HEK293 (cell line): Measurements from ENCODE around the gene LRRFIP1.

Experiments used
- CTCF ChIA-PET: fragments of 350-600 bp; formaldehyde crosslinking; extraction: SDS; loops from one replicate; lab custom pipeline; 2021; ENCODE audit warnings: antibody characterized with exemption; lab: Yijun Ruan, JAX
- POLR2A ChIA-PET: fragments of 300-600 bp; formaldehyde crosslinking; extraction: SDS; loops from one replicate; lab custom pipeline; 2020; ENCODE audit warnings: antibody characterized with exemption, inconsistent platforms; lab: Yijun Ruan, JAX
- H3K27ac ChIP-seq: fragments of 200-500 bp; sonication (Bioruptor generic); 2 replicates; pipeline ENCODE4 v1.5.1; 2014; ENCODE audit warnings: low read depth, low read length, control low read depth, inconsistent platforms; ENCODE audit errors: extremely low read depth
- H3K36me3 ChIP-seq, 2 experiments: fragments of 200-500 bp in 1 of 2; sonication (Bioruptor generic) in 1 of 2; 1 replicate in 1 of 2; 2 replicates in 1 of 2; pipeline ENCODE4 v1.5.1; 2014 to 2017; ENCODE audit warnings: inconsistent platforms in 2 of 2, low read length in 2 of 2; ENCODE audit not compliant: control insufficient read depth in 2 of 2, insufficient read depth in 1 of 2
- H3K4me1 ChIP-seq: fragments of 200-500 bp; sonication (Bioruptor generic); 2 replicates; pipeline ENCODE4 v1.5.1; 2014; ENCODE audit warnings: mild to moderate bottlenecking, low read length, inconsistent platforms; ENCODE audit not compliant: control insufficient read depth, insufficient read depth
- H3K4me3 ChIP-seq: 2 replicates; pipeline ENCODE4 v1.5.1; 2011; ENCODE audit warnings: low read depth, mild to moderate bottlenecking, control low read depth, low read length, moderate library complexity
- H3K9me3 ChIP-seq: fragments of 200-500 bp; sonication (Bioruptor generic); 2 replicates; pipeline ENCODE4 v1.5.1; 2014; ENCODE audit warnings: low read depth, low read length, inconsistent platforms; ENCODE audit not compliant: control insufficient read depth, insufficient read depth
- GLIS2 ChIP-seq: fragments of 450-650 bp; formaldehyde crosslinking; IDR thresholded peaks from 2 replicates; pipeline ENCODE4 v1.5.1; 2016; ENCODE audit warnings: missing biosample characterization, missing genetic modification characterization
- PRDM1 ChIP-seq: fragments of 450-650 bp; formaldehyde crosslinking; IDR thresholded peaks from 2 replicates; pipeline ENCODE4; 2016; ENCODE audit warnings: missing biosample characterization, missing genetic modification characterization
- REPIN1 ChIP-seq: fragments of 450-650 bp; formaldehyde crosslinking; IDR thresholded peaks from 2 replicates; pipeline ENCODE4 v1.5.1; 2017; ENCODE audit warnings: missing biosample characterization, missing genetic modification characterization, low read depth
- ZBTB1 ChIP-seq: fragments of 450-650 bp; formaldehyde crosslinking; IDR thresholded peaks from 2 replicates; pipeline ENCODE4 v1.5.1; 2016; ENCODE audit warnings: missing biosample characterization, missing genetic modification characterization
- ZBTB17 ChIP-seq: fragments of 450-650 bp; formaldehyde crosslinking; IDR thresholded peaks from 2 replicates; pipeline ENCODE4 v1.5.1; 2016; ENCODE audit warnings: missing biosample characterization, missing genetic modification characterization
- ZBTB6 ChIP-seq: fragments of 450-650 bp; formaldehyde crosslinking; IDR thresholded peaks from 2 replicates; pipeline ENCODE4 v1.5.1; 2017; ENCODE audit warnings: missing biosample characterization, missing genetic modification characterization
- ZFP3 ChIP-seq: fragments of 450-650 bp; formaldehyde crosslinking; IDR thresholded peaks from 2 replicates; pipeline ENCODE4 v1.5.1; 2016; ENCODE audit warnings: low read depth, missing biosample characterization, missing genetic modification characterization
- ZNF223 ChIP-seq: fragments of 450-650 bp; formaldehyde crosslinking; IDR thresholded peaks from 2 replicates; pipeline ENCODE4 v1.5.1; 2016; ENCODE audit warnings: missing biosample characterization, missing genetic modification characterization
- ZNF292 ChIP-seq: fragments of 450-650 bp; formaldehyde crosslinking; IDR thresholded peaks from 2 replicates; pipeline ENCODE4 v1.5.1; 2016; ENCODE audit warnings: low read depth, missing biosample characterization, missing genetic modification characterization, borderline replicate concordance
- ZNF324 ChIP-seq: fragments of 450-650 bp; formaldehyde crosslinking; IDR thresholded peaks from 2 replicates; pipeline ENCODE4 v1.5.1; 2016; ENCODE audit warnings: missing biosample characterization, missing genetic modification characterization
- ZNF335 ChIP-seq: fragments of 450-650 bp; formaldehyde crosslinking; conservative IDR thresholded peaks from 2 replicates; pipeline ENCODE4 v1.5.1; 2016; ENCODE audit warnings: missing biosample characterization, missing genetic modification characterization
- ZNF37A ChIP-seq: fragments of 450-650 bp; IDR thresholded peaks from 2 replicates; pipeline ENCODE4 v1.5.1; 2018; ENCODE audit warnings: missing biosample characterization, missing genetic modification characterization
- ZNF510 ChIP-seq: fragments of 450-650 bp; formaldehyde crosslinking; IDR thresholded peaks from 2 replicates; pipeline ENCODE4 v1.5.1; 2018; ENCODE audit warnings: mild to moderate bottlenecking, missing genetic modification characterization, missing biosample characterization; ENCODE audit not compliant: insufficient replicate concordance
- ZNF623 ChIP-seq: fragments of 450-650 bp; formaldehyde crosslinking; IDR thresholded peaks from 2 replicates; pipeline ENCODE4 v1.5.1; 2016; ENCODE audit warnings: missing biosample characterization, missing genetic modification characterization
- ZNF707 ChIP-seq: fragments of 450-650 bp; formaldehyde crosslinking; IDR thresholded peaks from 2 replicates; pipeline ENCODE4 v1.5.1; 2016; ENCODE audit warnings: missing biosample characterization, missing genetic modification characterization

The LRRFIP1 gene

GRCh38 chr2:237597196-237598145 is 29.9 kb upstream of the LRRFIP1 start:
- Histone ChIP-seq H3K9me3 (no peaks in the 10 kb centered on the region), H3K4me3 (no peak overlapping the region), H3K36me3 (no peaks in the 10 kb centered on the region), H3K4me1 (peaks cover 7% of the 10 kb centered on the region; the same call in 1 of the 2 replicates), H3K27ac (no peak overlapping the region)
- CTCF ChIA-PET, result no interaction called here
- POLR2A ChIA-PET, result no interaction called here
- TF ChIP-seq ZNF335 (tag by site-specific recombination) (0 out of 2 replicates have a peak, but pooled peaks have one; percentile 26), ZNF292 (tag by site-specific recombination) (no peak), ZNF37A (no peak), ZNF510 (tag by site-specific recombination) (no peak), REPIN1 (tag by site-specific recombination) (no peak)

DNA sequence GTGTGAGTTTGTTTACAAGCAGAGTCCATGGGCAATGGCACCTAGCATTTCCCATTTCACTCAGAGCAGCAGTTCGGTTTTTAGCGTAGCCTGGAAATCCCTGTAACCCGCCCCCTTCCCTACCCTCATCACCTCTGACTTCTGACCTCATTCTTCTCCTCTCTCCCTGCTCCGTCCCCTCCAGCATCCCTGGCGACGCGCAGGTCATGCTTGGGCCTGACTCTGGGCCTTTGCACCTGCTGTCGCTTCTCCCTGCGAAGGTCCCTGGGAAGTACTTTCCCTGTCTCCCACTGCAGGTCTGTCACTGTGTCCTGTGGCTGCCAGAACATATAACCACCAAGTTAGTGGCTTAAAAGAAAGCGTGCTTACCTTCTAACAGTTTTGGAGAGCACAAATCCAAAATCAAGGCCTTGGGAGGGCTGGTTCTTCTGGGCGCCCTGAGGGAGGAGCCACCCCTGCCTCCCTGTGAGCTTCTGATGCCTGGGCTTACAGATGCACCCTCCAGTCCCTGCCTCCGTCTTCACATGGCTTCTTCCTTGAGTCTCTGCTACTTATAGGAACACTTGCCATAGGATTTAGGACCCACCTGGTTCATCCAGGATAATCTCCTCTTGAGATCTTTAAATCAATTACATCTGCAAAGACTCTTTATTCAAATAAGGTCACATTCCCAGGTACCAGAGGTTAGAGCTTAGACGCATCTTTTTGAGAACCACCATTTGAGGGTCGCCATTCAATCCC is 28.7 kb upstream of the LRRFIP1 start:
- Histone ChIP-seq H3K4me3 (no peak overlapping the region), H3K36me3 (no peaks in the 10 kb centered on the region), H3K4me1 (peaks cover 7% of the 10 kb centered on the region; the same call in 1 of the 2 replicates), H3K9me3 (no peaks in the 10 kb centered on the region), H3K27ac (no peak overlapping the region)
- ChIA-PET CTCF (no interaction called here), POLR2A (no interaction called here)
- TF ChIP-seq ZNF623 (tag by site-specific recombination) (peak; percentile 34), ZFP3 (no peak)

DNA sequence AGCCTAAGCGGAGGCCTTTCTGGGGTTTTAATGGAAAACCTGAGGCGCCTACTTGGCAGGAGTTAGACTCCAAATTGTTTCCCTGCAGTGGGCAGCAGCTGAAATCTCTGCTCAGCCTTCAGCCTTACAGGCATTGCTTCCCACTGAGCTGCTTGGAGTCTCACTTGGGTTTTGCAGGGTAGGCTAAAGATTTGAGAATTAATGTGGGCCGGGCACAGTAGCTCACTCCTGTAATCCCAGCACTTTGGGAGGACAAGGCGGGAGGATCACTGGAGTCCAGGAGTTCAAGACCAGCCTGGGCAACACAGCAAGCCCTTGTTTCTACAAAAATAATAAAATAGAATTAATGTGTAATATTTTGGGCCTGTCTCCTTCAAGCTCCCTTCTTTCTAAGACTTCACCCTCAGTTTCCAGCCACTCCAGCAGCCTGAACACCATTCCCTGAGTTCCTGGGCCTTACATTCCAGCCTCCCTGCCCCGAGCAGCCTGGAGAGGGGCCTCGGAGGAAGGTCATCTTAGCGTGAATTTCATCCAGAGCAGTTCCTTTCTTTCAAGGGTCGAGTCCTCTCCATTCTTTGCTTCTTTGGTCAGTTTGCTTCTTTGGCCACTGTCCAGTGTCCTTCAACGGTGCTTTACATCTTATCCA is 27.8 kb upstream of the LRRFIP1 start:
- H3K4me3 ChIP-seq, result no peak overlapping the region
- POLR2A ChIA-PET, result no interaction called here
- TF ChIP-seq ZNF324 (tag by site-specific recombination) (no peak), ZBTB1 (no peak), ZNF223 (tag by site-specific recombination) (no peak), ZBTB17 (tag by site-specific recombination) (no peak), ZBTB6 (tag by site-specific recombination) (no peak), GLIS2 (tag by site-specific recombination) (no peak), ZNF707 (tag by site-specific recombination) (no peak), PRDM1 (tag by site-specific recombination) (no peak)
- TF ChIP-seq, all 188 proteins: peak for 0
- Histone ChIP-seq H3K36me3 (no peaks in the 10 kb centered on the region), H3K4me1 (peaks cover 7% of the 10 kb centered on the region; the same call in 1 of the 2 replicates), H3K9me3 (no peaks in the 10 kb centered on the region), H3K27ac (no peak overlapping the region)
- CTCF ChIA-PET, result no interaction called here
